A549 (cell line): Measurements from ENCODE around the gene HPN.

Experiments
- CTCF ChIP-seq: fragments of >200 bp; sonication (Bioruptor Twin); formaldehyde crosslinking; IDR thresholded peaks from 3 replicates; pipeline ENCODE4 v1.5.1; 2016
- E2F6 ChIP-seq: IDR thresholded peaks from 2 replicates; pipeline ENCODE4 v1.6.1; 2012; ENCODE audit warnings: low read depth, borderline replicate concordance
- MAX ChIP-seq: IDR thresholded peaks from 2 replicates; pipeline ENCODE4 v1.6.1; 2012
- POLR2A ChIP-seq: IDR thresholded peaks from 2 replicates; pipeline ENCODE4 v1.6.1; 2012; ENCODE audit warnings: mild to moderate bottlenecking, low read length
- SREBF2 ChIP-seq: fragments of 450-650 bp; IDR thresholded peaks from 2 replicates; pipeline ENCODE4 v1.6.1; 2014; ENCODE audit warnings: mild to moderate bottlenecking, moderate library complexity

GRCh38 chr19:35041548-35042055 is at the start of gene HPN:
- TF ChIP-seq CTCF = no peak
- TF ChIP-seq POLR2A = no peak
- no peak for TF ChIP-seq MAX
- TF ChIP-seq E2F6 = no peak
- no peak for TF ChIP-seq SREBF2
